CD4-positive, alpha-beta T cell treated with Interleukin-21 for 1 hour (primary cell): ENCODE measurements around the gene FLII.

Source experiments
- DNase-seq: peaks from one replicate; pipeline ENCODE4 v3.0.0-alpha.2; 2020

The FLII gene

DNA sequence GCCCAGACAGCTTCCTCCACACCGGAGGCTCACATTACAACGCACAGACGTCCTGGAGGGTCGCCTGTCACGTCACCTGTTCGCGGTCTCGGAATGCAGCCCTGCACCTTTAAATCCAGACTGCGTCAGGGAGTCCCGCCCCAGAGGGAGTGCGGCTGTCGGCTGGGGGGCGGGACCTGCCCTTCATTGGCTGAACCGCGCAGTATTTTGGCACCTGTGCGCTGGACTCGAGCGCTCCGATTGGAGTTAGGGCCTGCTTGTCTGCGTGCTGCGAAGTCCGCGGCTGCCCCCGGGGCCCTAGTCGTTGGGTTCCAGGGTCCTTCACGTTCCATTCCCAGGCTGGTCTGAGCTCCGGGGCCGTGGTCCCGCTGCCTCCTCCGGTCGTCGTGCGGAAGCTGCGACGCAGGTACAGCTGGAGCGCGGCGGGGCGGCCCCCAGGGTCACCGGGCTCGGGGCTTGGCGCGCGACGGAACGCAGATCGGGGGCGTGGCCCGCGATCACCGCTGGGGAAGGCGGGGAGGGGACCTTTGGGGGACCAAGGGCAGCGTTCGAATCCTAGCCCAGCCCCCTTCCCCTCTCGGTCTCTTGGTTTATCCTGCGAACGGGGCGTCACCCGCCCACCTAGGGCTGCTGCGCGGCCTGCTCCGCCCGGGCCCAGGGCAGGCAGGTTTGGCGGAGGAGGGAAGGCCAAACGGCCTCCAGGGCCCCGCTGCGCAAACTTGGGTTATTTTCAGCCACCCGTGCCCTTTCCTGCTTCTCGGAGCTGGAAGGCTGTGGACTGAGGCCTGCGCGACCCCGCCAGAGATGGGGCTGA, 2.0 kb upstream of the FLII start, which contains the start of gene MIEF2:
TSS of gene MIEF2 (plus strand) at position 331 of the 814 bp plus-strand sequence. CDS start 2,059 bp downstream, outside the sequence.
- DNase-seq: peak; percentile 94

DNA sequence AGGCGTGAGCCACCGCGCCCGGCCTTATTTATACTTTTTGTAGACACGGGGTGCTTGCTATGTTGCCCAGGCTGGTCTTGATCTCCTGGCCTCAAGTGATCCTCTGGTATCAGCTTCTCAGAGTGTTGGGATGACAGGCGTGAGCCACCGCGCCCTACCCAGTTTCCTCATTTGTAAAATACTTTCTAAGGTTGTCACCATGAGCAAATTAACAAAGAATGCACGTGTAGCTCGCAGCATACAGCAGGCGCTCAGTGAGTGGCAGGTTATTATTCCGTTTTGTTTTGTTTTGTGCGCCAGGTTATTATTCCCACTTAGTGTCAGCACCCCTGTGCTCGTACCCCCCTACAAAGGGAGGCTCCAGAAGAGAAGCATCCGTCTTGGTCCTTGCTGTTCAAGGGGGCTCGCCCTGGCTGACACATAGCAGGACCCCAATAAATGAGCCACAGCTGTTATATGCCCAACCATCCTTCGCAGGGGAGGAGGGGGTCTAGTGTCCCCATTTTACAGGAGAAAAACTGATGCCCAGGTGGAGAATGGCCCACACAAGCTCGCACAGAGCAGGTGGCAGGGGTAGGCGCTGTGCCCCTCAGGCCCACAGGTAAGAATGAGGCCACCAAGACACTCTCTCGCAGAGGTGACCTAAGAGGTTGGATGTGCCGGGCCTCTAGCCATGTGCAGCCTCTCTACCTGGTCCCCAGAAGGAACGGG, 1.2 kb upstream of the FLII start:
- no peak for DNase-seq

DNA sequence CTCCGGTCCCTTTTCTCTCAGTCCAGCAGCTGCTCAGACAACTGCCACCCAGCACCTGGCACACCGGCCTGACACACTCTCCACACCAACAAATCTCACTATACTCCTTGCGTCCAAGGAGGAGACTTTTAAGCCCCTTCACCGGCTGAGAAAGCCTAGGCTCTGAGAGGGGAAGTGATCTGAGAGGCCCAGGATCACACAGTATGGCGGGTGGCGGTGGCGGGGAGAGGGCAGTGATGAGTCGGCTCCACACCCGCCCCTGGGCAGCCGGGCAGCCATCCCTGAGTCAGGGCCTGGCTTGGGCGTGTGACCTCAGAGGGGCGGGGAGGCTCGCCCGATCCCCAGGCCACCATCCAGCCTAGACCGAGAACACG, 569 bp downstream of the FLII start:
- peak; percentile 44 for DNase-seq

DNA sequence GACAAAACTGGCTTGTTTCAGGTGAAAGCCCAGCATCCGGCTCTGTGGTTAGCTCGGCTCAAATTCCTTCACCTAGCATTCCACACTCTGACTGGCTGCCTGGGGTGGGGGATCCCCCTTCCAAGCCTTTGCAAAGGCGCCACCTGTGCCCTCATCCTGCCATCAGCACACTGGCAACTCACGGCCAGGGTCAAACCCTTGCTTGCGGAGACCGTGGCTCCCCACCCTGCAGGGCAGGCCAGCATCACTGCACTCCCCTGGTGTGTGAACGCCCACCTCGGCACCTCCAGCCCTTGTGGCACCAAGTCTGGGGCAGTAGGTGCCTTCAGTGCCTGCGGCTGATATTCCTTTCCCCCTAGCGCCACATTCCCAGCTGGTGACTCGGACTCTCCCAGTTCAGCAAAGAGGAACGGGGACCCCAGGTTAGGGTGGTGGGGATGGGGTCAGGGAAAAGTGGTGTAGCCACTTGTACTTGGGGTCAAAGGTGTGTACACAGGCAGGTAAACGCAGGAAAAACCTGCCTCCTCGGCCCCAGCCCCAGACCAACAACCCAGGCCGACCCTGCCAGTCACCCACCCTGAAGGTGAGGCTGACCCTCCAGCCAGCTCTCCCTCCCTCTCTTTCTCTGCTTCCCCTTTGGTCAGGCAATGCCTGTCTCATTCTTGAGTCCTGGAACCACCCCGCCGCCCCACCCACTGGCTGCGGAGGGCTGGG, 1.1 kb downstream of the FLII start:
- DNase-seq: peak; percentile 31

DNA sequence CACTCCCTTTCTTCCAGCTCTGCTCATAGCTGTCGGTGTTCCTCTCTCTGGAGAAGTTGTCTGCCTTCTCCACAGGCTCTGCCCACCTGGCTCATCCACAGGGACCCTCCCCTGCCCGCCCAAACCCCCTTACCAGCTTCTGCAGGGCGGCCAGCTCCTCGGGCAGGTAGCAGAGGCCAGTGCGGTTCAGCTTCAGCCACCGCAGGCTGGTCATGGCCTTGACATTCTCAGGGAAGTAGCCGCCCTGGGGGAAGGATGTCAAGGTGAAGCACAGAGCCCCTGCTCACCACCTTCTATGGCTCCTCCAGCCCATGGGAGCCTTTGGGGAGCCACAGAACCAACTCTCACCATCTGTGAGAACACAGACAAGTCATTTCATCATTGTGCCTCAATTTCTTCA, 1.8 kb downstream of the FLII start:
- DNase-seq: no peak

DNA sequence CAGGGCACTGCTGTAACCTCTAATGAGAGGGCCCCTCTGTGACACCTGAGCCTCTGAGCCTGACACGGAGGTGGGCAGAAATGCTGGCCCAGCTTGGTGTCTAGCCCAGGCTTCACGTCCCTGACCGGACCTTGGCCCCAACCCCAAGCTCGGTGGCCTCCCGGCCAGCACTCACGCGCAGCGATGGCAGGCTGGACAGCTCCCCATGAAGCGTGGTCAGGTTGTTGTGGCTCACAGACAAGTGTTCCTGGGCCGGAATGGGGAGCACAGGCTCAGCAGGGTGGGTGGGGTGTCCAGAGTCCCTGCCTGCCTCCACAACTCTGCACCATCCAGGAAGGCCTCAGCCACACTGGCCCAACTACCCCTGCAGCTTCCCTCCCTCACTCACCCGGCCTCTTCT, 2.2 kb downstream of the FLII start:
- DNase-seq: no peak

DNA sequence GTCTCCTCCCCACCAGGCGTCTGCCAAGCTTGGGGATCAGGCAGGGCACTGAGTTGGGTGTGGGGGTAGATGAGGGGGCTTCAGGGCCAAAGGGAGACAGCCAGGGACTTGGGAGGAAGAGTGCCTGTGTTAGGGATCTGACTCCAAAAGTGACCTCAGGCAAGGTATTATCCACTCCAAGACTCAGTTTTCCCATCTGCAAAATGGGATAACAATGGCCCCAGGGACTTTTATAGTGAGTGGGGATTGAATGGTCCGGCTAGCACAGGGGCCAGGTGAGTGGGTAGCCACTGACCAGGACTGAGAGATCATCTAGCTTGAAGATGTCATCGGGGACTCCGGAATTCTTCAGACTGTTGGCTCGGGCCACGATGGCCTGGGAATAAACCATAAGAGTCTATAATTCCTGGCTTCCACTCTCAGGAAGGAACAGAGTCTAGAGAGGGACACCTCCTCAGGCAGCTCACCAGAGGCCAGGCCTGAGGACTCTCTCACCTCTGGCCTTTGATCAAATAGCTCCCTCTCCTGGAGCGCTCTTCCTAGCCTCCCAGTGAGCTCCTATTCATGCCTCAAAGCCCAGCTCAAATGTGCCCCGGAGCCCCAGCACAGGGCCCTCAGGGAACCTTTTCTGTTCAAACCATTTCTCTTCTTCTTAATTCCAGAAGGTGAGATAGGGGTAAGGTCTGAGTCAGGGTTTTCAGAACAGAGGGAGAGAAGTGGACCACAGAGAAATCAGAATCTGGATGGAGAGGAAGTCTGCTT, 3.5 kb downstream of the FLII start:
- no peak for DNase-seq

DNA sequence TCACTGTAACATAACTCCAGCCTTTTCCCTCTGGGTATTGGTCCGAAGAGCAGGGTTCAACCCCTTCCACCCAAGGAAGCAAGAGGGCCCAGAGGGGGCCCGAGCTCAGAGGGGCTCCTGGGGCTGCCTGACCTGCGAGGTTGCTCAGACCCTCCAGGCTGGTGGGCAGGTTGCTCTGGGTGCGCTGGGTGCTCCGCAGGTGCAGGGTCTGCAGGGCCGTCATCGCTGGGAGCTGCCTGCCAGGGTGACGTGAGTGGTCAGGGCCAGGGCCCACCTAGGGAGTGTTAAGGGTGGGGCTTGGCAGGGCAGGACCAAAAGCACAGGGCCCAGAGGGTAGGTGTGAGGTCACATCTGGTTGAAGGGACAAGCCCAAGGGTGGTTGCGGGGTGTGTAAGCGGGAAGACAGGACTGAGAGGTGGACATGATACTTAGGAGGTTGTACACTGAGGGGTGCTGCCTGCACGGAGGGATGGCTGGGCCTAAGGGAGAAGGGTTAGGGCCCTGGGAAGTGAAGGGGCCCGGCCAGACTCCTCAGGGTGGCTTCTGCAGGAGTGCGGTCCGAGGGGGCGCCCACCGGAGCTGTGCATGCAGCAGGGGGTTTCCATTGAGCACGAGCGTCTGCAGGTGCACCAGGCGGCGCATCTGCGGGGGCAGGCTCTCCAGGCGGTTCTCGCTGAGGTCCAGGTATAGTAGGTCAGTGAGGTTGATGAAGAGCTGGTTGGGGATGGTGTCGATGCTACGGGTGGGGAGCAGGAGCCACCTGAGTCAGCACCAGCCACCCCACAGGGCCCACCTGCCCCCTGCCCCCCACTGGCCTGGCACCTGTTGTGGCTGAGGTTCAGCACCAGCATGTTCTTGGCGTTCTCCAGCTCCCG, 4.4 kb downstream of the FLII start:
- no peak for DNase-seq

DNA sequence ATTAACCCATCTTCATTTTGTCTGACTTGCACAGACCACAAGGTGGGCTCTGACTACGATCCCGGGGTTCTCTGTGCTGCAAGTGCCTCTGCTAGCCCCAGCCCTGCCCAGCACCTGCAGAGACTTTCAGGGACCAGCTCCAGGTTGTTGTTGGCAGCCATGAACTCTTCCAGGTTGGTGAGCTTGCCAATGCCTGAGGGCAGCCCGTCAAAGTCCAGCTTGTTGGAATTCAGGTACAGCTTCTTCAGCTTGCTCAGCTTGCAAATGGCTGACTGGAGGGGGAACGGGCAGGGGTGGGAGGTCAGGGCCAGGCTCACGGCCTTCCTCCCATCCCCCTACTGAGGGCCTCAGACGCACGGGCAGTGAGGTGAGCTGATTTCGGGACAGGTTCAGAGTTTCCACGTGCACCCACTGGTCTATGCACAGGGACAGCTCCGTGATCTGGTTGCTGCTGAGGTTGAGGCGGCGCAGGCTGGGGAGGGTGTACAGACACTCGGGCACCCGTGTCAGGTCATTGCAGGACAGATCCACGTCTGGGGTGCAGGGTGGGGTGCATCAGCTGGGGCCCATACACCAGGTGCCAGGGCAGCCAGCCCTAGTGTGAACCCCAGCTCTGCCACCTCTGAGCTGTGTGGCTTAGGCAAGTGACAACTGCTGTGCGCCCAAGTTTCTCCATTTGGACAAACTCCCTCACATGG, 5.2 kb downstream of the FLII start:
- no peak for DNase-seq

DNA sequence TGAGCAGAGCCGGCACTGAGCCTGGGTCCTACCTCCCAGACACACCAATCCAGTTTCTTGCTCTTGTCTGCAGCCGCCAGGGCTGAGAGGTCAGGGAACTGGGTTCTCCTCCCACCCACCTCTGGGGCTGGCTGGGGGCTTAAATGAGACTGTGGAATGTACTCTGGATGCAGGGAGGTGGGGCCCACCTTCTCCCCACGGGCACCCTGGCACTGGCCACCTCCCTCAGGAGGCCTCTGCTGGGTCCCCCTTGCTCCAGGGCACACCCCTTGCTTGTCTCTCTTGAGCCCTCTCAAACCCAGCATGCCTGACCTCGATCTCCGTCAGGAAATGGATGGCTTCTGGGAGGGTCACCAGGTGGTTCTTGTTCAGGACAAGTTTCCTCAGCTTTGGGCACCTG, 6.4 kb downstream of the FLII start:
- DNase-seq: no peak

DNA sequence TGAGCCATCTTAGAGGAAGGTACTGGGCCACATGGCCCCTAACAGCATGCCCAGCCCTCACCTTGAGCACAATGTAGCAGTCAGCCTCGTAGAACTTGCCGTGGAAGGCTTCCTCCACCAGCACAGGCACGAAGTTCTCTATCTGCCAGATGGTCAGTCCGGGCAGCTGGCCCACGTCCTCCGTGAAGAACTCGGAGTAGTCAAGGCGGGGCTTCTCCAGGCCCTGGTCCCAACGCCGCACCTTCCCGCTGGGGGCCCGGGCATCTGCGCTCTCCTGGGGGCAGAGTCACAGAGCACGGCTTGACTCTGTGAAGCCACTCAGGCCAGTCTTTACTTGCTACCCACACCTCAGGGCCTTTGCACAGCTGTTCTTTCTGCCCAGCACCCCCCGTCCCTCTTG, 7.3 kb downstream of the FLII start:
- no peak for DNase-seq

DNA sequence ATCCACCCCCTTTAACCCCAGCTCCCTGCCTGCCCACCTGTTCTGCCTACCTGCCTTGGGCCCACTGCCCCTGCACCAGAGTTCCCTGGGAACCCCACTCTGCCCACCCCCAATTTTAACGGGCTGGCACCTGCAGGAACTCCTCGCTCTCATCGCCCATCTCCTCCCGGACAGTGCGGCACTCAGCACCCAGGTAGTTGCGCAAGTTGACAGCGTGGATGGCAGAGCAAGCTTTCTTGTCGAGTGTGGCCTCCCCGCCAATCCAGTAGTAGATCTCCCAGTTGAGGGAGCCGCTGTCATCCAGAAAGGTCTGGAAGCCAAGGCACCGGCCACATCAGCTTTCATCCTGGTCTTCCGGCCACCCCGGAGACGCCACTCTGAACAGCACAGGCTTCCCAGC, 7.8 kb downstream of the FLII start:
- DNase-seq: no peak

DNA sequence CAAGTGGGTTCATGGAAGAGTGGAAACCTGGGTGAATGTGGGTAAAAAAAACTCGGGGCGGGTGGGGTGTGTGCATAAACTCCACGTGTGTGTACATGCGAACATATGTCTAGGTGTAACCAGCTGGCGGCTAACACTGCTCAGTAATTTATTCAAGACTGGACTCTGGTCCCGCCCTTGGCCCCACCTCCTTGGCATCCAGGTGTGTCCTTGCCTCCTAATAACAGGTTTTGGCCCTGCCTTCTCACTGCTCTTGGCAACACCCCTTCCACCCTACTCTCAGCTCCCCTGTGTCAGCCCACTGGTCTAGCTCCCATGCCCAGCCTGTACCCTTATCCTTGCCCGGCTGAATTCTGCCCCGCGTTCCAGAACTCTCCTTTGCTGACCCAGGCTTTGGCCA, 8.3 kb downstream of the FLII start:
- no peak for DNase-seq

DNA sequence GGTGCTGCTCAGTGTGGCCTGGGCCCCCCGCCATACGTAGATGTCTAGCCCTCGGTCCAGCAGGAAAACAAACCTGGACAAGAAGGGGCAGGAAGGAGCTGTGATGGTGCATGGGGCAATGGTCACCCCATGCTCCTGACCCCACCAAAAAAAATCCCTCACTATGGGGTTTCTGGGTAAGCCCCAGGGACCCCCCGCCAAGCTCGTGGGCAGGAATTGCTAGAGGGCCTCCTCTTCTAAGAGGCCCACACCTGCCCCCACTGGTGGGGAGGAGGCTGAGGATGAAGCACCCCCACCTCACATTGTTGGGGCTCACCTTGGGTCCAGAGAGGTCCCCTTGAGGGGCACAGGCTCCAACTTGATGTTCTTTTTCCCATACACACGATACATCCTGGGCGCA, 9.7 kb downstream of the FLII start:
- no peak for DNase-seq

DNA sequence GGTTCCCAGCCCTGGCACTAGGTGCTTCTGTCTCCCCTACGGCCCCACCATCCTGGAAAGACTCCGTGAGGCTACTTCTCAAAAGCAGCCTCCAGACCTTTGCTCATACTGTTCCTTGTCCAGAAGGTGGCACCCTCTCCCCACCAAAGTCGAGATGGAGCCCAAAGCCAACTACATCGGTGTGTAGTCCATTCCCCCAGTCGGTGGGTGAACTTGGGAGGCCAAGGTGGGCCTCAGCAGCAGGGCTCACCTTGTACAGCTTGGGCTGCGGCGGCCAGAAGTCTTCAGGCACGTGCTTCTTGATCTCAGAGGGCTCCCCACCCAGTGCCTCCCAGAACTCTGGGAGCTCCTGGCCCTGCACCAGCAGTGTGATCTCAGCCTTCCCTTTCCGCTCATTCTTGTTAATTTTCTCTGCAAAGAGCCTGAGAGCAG, 10.2 kb downstream of the FLII start:
- DNase-seq: peak; percentile 75

DNA sequence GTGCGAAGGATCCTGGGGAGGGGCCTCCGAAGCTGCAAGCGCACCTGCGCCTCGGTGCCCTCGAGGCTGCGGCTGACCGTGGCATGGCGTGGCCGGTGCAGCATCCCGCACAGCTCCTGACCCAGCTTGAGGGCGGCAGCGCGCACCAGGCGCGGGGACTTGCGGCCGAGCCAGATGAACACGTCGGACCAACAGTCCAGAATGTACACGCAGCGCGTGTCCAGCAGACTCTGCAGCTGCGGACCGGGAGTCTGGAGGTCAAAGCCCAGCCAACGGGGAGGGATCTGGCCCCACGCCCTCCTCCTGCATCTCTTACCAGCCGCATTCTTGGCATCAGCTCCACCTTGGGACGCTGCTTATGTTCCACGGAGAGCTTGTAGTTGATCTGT, 10.9 kb downstream of the FLII start:
- no peak for DNase-seq

DNA sequence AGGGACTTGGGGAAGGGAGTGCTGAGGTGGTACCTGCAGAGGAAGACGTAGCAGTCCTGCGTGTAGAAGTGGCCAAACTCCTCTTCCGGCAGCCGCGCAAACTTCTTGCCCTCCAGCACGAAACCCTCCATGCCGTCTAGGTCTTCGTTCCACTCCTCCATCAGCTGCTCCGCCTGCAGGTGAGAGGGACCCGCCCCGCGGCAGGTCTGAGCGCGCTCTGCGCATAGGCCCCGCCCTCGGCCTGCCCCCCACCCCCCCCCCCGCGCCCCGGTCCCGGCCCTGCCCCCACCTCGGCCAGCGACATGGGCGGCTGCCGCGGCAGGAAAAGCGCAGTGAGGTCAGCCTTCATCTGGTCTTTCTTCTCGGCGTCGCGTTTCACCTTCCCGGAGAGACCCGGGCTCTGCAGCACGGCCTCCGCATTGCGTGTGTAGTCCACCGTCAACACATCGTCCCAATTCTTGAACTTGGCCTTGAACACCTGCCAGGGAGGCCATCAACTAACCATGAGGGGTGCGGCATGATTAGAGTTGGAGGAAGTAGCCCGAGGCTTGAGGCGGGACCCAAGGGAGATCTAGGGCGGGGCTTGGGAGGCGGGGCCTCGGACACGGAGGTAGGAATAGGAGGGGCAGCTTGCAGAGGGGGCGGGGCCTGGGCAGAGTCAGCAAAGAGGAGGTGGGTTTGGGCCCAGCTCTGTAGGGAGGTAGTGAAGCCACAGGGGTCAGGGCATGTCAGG, 11.5 kb downstream of the FLII start:
- DNase-seq: peak; percentile 14

DNA sequence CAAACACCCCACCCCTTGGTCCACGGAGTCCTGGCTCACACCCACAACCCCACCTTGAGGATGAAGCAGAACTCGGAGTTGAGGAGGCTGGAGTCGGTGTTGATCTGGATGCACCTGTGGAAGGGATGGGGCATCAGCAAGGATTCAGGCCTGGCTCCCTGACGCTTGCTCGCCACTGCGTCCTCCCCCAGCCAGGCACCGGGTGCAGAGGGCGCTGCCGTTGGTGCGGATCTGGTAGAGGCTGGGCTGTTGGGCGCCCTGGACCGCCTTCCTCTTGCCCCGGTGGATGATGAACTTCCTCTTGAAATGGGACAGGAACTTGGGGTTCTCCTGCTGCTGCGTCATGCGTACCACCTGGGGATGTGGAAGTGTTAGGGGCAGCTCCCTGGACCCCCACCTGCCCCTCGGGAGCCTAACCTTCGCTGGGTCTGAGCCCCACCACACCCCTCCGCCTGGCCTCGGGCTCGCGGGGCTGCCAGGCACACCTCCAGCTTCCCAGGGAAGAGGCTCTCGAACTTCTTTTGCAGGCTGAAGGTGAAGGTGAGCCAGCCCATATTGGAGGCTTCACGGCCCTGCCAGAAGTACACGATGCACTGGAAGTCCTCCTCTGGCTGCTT, 12.3 kb downstream of the FLII start:
- no peak for DNase-seq

DNA sequence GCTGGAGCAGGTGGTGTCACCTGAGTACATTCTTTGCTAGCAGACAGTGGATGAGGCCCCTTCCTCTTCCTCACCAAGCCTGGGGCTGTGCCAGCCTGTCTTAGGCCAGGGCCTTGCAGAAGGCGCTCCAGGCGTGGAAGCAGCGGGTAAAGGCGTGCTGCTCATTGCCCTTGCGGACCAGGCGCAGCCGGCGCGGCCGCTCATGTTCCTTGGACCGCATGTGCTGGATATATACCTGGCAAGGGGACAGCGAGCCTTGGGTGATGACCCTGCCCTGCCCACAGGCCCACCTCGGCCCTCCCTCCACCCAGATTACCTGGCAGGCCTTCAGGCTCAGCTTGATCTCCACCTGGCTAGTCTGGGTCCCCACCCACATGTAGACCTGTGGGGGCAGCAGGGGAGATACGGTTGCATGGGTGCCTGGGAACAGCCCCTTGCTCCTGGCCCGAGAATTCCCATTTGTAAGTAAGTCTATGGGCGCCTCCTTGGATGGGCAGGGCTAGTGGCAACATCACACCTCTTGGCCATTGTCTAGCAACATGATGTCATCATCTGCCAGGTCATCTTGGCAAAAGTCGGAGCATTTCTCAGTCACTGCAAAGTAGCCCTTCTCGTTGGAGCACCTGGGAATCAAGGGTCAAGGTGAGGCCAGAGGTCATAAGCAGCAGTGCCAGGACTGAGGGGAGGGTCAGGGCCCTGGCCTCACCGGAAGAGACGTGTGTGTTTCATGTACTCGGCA, 13.3 kb downstream of the FLII start:
- no peak for DNase-seq
